ENCODE results near the gene ALDH2. TPM values are rescaled to one million over a fixed set of nuclear protein-coding genes. Genes with fewer than 3 reads are reported as not detected.

The ALDH2 gene
- total and polyA plus RNA-seq, 2 of the 8 experiments (the other 6 are each of a cell fraction or from before 2014, with no cell fraction given), result 25.4 to 43.8 TPM

- H3K4ac ChIP-seq (replicated peaks; ENCODE audit: insufficient read length, low read depth, low read length), result no peak overlapping the region
- no peak overlapping the region for H3K4me2 ChIP-seq (ENCODE audit: insufficient read depth in 1 of 2, low read depth in 2 of 2, low read length in 2 of 2)
- H3K23me2 ChIP-seq (ENCODE audit: low read depth, low read length), result no peaks in the 10 kb centered on the region
- H3K79me2 ChIP-seq (ENCODE audit: control insufficient read depth in 1 of 2, insufficient read depth in 2 of 2, low read length in 2 of 2), result no peaks in the 10 kb centered on the region
- no peak overlapping the region for H2BK12ac ChIP-seq (ENCODE audit: low read depth, low read length)
- H3K36me3 ChIP-seq (ENCODE audit: control insufficient read depth in 2 of 4, insufficient read depth in 4 of 4, low read length in 3 of 4), result peaks cover 0 to 5% (median 0%) of the 10 kb centered on the region in 4 experiments; a peak in 1 of 8 replicates
- H4K91ac ChIP-seq (replicated peaks; ENCODE audit: insufficient read length, low read length), result no peak overlapping the region
- H3K56ac ChIP-seq (replicated peaks; ENCODE audit: insufficient read length, low read depth, low read length), result no peak overlapping the region
- no peaks in the 10 kb centered on the region for H3K4me1 ChIP-seq (replicated peaks in 1 of 4; ENCODE audit: control insufficient read depth in 3 of 4, insufficient read depth in 4 of 4, low read length in 3 of 4)
- H3K9ac ChIP-seq (replicated peaks in 1 of 4; ENCODE audit: extremely low read depth in 1 of 4, low read depth in 3 of 4, low read length in 3 of 4), result no peak overlapping the region
- H4K5ac ChIP-seq (ENCODE audit: insufficient read length, low read depth, low read length), result no peak overlapping the region
- H3K79me1 ChIP-seq (ENCODE audit: low read depth, low read length), result no peaks in the 10 kb centered on the region
- no peaks in the 10 kb centered on the region for H3K9me3 ChIP-seq (ENCODE audit: insufficient read depth in 2 of 2, low read depth in 1 of 2, low read length in 1 of 2)
- no peak overlapping the region for H4K8ac ChIP-seq (ENCODE audit: extremely low read depth, insufficient read depth, low read length)
- no peak overlapping the region for H2AK5ac ChIP-seq (ENCODE audit: low read depth, low read length)
- no peaks in the 10 kb centered on the region for H4K20me1 ChIP-seq (replicated peaks in 1 of 2; ENCODE audit: control insufficient read depth in 1 of 2, insufficient read depth in 2 of 2, low read length in 2 of 2)
- no peaks in the 10 kb centered on the region for H3K27me3 ChIP-seq (replicated peaks in 1 of 4; ENCODE audit: control insufficient read depth in 3 of 4, extremely low read depth in 1 of 4, insufficient read depth in 3 of 4, low read length in 3 of 4)
- ChIA-PET CTCF (ENCODE audit: partially characterized antibody) (interaction anchor here (0.6 to 9.0 kb wide), 43 partner anchors 9 to 1741 kb away, joined by 3 to 165 read pairs (median 5); partner anchors contain the start of gene ALDH2), POLR2A (ENCODE audit: partially characterized antibody) (interaction anchor here (0.6 to 2.3 kb wide), 18 partner anchors 10 to 210 kb away, joined by 3 to 11 read pairs (median 4); partner anchors contain the start of genes ALDH2 and MAPKAPK5)
- DNase-seq (ENCODE audit: low read depth in 1 of 2, low spot score in 2 of 2) (peak; percentile 50 to 76), FAIRE-seq (peak; percentile 71)
- 40% methylated on average over 13 of the region's 13 CpGs; no CpG with 5 or more reads in 1 of the 2 experiments for WGBS, 2 experiments (ENCODE audit: extremely low coverage in 1 of 2, insufficient coverage in 1 of 2, insufficient read length in 1 of 2, insufficient replicate concordance in 2 of 2, low coverage in 1 of 2, low lambda C conversion rate in 2 of 2, missing lambda C conversion rate in 1 of 2)
- no peak overlapping the region for H3K4me3 ChIP-seq (ENCODE audit: extremely low read depth in 1 of 4, insufficient read depth in 2 of 4, low read depth in 3 of 4, low read length in 4 of 4)
- no peak overlapping the region for H2BK15ac ChIP-seq (ENCODE audit: low read length)
- H2BK120ac ChIP-seq (replicated peaks; ENCODE audit: low read depth, low read length), result no peak overlapping the region
- H3K27ac ChIP-seq (ENCODE audit: low read depth, low read length), result no peak overlapping the region
- no peak overlapping the region for H2AFZ ChIP-seq (ENCODE audit: low read length)
- no peak overlapping the region for H2BK20ac ChIP-seq (ENCODE audit: low read length)
- H3K18ac ChIP-seq (ENCODE audit: extremely low read depth, low read length), result no peak overlapping the region
- H2BK5ac ChIP-seq (ENCODE audit: low read depth, low read length), result no peak overlapping the region
- TF ChIP-seq ASH2L (IDR thresholded peaks at IDR 0.05; ENCODE audit: low read length), result no peak
- TF ChIP-seq RAD21 (IDR thresholded peaks at IDR 0.05 in 1 of 2, conservative IDR thresholded peaks at IDR 0.05 in 1 of 2; ENCODE audit: low read depth in 2 of 2, low read length in 2 of 2), result peak; percentile 84 to 85
- TF ChIP-seq CREB1 (IDR thresholded peaks at IDR 0.05), result peak; percentile 71
- 0 out of 4 replicates have a peak, but pooled peaks of 1 of the 2 experiments have one; percentile 55 for TF ChIP-seq SIN3A (conservative IDR thresholded peaks at IDR 0.05 in 1 of 2, IDR thresholded peaks at IDR 0.05 in 1 of 2; ENCODE audit: low read depth in 1 of 2, low read length in 2 of 2)
- TF ChIP-seq CTCF (IDR thresholded peaks at IDR 0.05; ENCODE audit: control extremely low read depth in 1 of 3, insufficient read depth in 1 of 3, low read depth in 1 of 3, low read length in 3 of 3), result peak; percentile 69 to 88 (median 86)
- no peak for TF ChIP-seq TAF1 (IDR thresholded peaks at IDR 0.05; ENCODE audit: low read depth, low read length)
- H3K14ac ChIP-seq (ENCODE audit: insufficient read length), result no peak overlapping the region
- H3K23ac ChIP-seq (ENCODE audit: insufficient read length), result no peak overlapping the region
Measured at GRCh38 chr12:111812881-111813741, 46.4 kb downstream of the ALDH2 start.
